Upper lobe of left lung (tissue), 6 donors: Measurements from ENCODE around the gene TTC28. TPM values are rescaled to one million over a fixed set of nuclear protein-coding genes. Genes with fewer than 3 reads are reported as not detected.

Experiments used
- ATAC-seq, 2 donors: fragments of 200-7000 bp; cut with Tn5 transposase; one replicate each; pipeline ENCODE4 v1.9.1; 2022; ENCODE audit warnings: mild to moderate bottlenecking in 2 of 2, moderate library complexity in 2 of 2; ENCODE audit not compliant: low FRiP score in 2 of 2
- DNase-seq, 2 donors: peaks; one replicate each; pipeline ENCODE4 v3.0.0-alpha.2; 2019 to 2020
- H3K27ac ChIP-seq, 4 donors: fragments of 200-600 bp; sonication (generic); one replicate each; pipeline ENCODE4 v1.5.1; 2016 to 2019
- H3K27me3 ChIP-seq, 4 donors: fragments of 200-600 bp; sonication (generic); one replicate each; pipeline ENCODE4 v1.5.1; 2017 to 2019
- H3K36me3 ChIP-seq, 4 donors: fragments of 200-600 bp; sonication (generic); one replicate each; pipeline ENCODE4 v1.5.1; 2016 to 2019
- H3K4me1 ChIP-seq, 4 donors: fragments of 200-600 bp; sonication (generic); one replicate each; pipeline ENCODE4 v1.5.1; 2018 to 2019
- H3K4me3 ChIP-seq, 4 donors: fragments of 200-600 bp; sonication (generic); one replicate each; pipeline ENCODE4 v1.5.1; 2017 to 2019; ENCODE audit warnings: mild to moderate bottlenecking in 2 of 4, moderate library complexity in 1 of 4
- H3K9me3 ChIP-seq, 4 donors: fragments of 200-600 bp; sonication (generic); one replicate each; pipeline ENCODE4 v1.5.1; 2018 to 2019
- EP300 ChIP-seq, 4 donors: sonication (generic); formaldehyde crosslinking; IDR thresholded peaks; one replicate each; pipeline ENCODE4 v1.5.1; 2017; ENCODE audit warnings: antibody characterized with exemption in 4 of 4, control low read depth in 2 of 4
- POLR2A ChIP-seq, 4 donors: fragments of 450-650 bp; IDR thresholded peaks; one replicate each; pipeline ENCODE4 v1.5.1; 2016 to 2017; ENCODE audit warnings: antibody characterized with exemption in 4 of 4, mild to moderate bottlenecking in 2 of 4
- POLR2AphosphoS5 ChIP-seq, 2 donors: sonication (generic); formaldehyde crosslinking; IDR thresholded peaks; one replicate each; pipeline ENCODE4 v1.5.1; 2017; ENCODE audit warnings: antibody characterized with exemption in 2 of 2
- WGBS, 2 donors: methylation state at CpG; one replicate each; pipeline ENCODE4 v1.1.5; 2017 to 2018; 5-methylcytosine and 5-hydroxymethylcytosine counted together
- total RNA-seq, 6 donors: library from RNA; depleted of rRNA in 4 of 6; stranded (reverse); fragments of >200 nt in 4 of 6; gene quantifications; one replicate each; pipeline versions ENCODE4 v1.1.0 to v1.2.1, GENCODE V29; 2016 to 2021
- TF ChIP-seq, protein P1 (sequence below), 6 experiments: fragments of 450-650 bp in 4 of 6; fragments of 200-600 bp in 2 of 6; sonication (generic) in 2 of 6; IDR thresholded peaks; one replicate each; pipeline ENCODE4 v1.5.1; 2016 to 2019; ENCODE audit warnings: antibody characterized with exemption in 6 of 6
- donor health status: DM: no; HTN: no; CAD: no; lungs with moderate emphysema.
- donor health status: DM: no; HTN: yes; CAD: no; lungs with severe emphysema.

The TTC28 gene
- total RNA-seq, 6 donors from 2014 or later: 30.1 to 69.4 (median 41.4) TPM

- no peak for TF ChIP-seq POLR2AphosphoS5 (IDR thresholded peaks at IDR 0.05)
- TF ChIP-seq EP300 (IDR thresholded peaks at IDR 0.05): no peak
- TF ChIP-seq, protein P1, sequence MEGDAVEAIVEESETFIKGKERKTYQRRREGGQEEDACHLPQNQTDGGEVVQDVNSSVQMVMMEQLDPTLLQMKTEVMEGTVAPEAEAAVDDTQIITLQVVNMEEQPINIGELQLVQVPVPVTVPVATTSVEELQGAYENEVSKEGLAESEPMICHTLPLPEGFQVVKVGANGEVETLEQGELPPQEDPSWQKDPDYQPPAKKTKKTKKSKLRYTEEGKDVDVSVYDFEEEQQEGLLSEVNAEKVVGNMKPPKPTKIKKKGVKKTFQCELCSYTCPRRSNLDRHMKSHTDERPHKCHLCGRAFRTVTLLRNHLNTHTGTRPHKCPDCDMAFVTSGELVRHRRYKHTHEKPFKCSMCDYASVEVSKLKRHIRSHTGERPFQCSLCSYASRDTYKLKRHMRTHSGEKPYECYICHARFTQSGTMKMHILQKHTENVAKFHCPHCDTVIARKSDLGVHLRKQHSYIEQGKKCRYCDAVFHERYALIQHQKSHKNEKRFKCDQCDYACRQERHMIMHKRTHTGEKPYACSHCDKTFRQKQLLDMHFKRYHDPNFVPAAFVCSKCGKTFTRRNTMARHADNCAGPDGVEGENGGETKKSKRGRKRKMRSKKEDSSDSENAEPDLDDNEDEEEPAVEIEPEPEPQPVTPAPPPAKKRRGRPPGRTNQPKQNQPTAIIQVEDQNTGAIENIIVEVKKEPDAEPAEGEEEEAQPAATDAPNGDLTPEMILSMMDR (IDR thresholded peaks at IDR 0.05): no peak
- no peak for TF ChIP-seq POLR2A (IDR thresholded peaks at IDR 0.05)
- no peak overlapping the region for H3K4me3 ChIP-seq
- DNase-seq (no peak), ATAC-seq (no peak)
- H3K9me3 ChIP-seq: no peaks in the 10 kb centered on the region
- WGBS, 2 donors: 83 to 84% methylated on average over 1 of the region's 1 CpG
- H3K4me1 ChIP-seq: peaks cover 0 to 21% (median 9%) of the 10 kb centered on the region in 4 donors
- no peaks in the 10 kb centered on the region for H3K27me3 ChIP-seq
- H3K27ac ChIP-seq: no peak overlapping the region
- no peaks in the 10 kb centered on the region for H3K36me3 ChIP-seq
Measured at GRCh38 chr22:28244757-28245156, 434.9 kb downstream of the TTC28 start.

- H3K4me3 ChIP-seq: no peak overlapping the region
- ATAC-seq (no peak), DNase-seq (no peak)
- peaks cover 0 to 19% (median 9%) of the 10 kb centered on the region in 4 donors for H3K4me1 ChIP-seq
- WGBS, 2 donors: 87 to 88% methylated on average over 3 of the region's 3 CpGs
- no peaks in the 10 kb centered on the region for H3K9me3 ChIP-seq
- no peaks in the 10 kb centered on the region for H3K36me3 ChIP-seq
- no peak overlapping the region for H3K27ac ChIP-seq
- TF ChIP-seq EP300 (IDR thresholded peaks at IDR 0.05) (no peak), POLR2A (IDR thresholded peaks at IDR 0.05) (no peak), POLR2AphosphoS5 (IDR thresholded peaks at IDR 0.05) (no peak)
- TF ChIP-seq, protein P1 (IDR thresholded peaks at IDR 0.05): no peak
- H3K27me3 ChIP-seq: no peaks in the 10 kb centered on the region
Measured at GRCh38 chr22:28243539-28243938, 436.1 kb downstream of the TTC28 start.

DNA sequence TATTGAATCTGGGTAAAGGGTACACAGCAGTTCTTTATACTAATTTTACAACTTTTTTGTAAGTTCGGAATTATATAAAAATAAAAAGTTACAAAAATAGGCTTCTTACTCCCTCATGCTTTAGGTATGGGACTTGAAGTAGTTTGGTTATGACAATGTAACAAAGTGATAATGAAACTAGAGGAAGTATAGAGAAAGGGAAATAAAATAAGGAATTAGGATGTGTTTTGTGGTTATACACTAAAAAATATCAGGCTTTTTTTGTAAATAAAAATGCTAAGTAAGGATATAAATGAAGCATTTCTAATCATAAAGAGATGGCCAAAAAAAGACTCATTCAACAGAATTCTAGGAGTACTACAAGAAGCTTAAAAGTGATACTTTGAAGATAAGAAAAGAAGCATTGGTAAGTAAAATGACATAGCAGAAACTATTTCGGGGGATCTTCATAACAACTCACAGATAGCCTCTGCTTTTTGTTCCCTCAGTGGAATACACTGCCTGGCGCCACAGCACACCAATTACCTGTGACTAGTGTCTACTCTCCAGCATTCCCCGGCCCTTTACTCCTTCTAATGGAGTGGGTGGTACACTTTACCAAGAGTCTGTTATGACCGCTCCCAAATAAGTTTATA, 437.9 kb downstream of the TTC28 start:
- Histone ChIP-seq H3K4me3 (no peak overlapping the region), H3K36me3 (no peaks in the 10 kb centered on the region), H3K27me3 (no peaks in the 10 kb centered on the region), H3K9me3 (no peaks in the 10 kb centered on the region), H3K27ac (no peak overlapping the region), H3K4me1 (peaks cover 0 to 18% (median 9%) of the 10 kb centered on the region in 4 donors)
- ATAC-seq: no peak
- no peak for DNase-seq
- WGBS, 2 donors: 85% methylated on average over 5 of the region's 5 CpGs
- no peak for TF ChIP-seq EP300 (IDR thresholded peaks at IDR 0.05)
- TF ChIP-seq POLR2A (IDR thresholded peaks at IDR 0.05): no peak
- TF ChIP-seq, protein P1 (IDR thresholded peaks at IDR 0.05): no peak
- TF ChIP-seq POLR2AphosphoS5 (IDR thresholded peaks at IDR 0.05): no peak

GRCh38 chr22:28239941-28240340, 439.7 kb downstream of the TTC28 start:
- TF ChIP-seq POLR2A (IDR thresholded peaks at IDR 0.05): no peak
- no peak for TF ChIP-seq EP300 (IDR thresholded peaks at IDR 0.05)
- no peak for TF ChIP-seq POLR2AphosphoS5 (IDR thresholded peaks at IDR 0.05)
- TF ChIP-seq, protein P1 (IDR thresholded peaks at IDR 0.05): no peak
- DNase-seq (no peak), ATAC-seq (no peak)
- no peaks in the 10 kb centered on the region for H3K9me3 ChIP-seq
- H3K4me1 ChIP-seq: peaks cover 0 to 7% (median 0%) of the 10 kb centered on the region in 4 donors
- H3K4me3 ChIP-seq: no peak overlapping the region
- H3K27ac ChIP-seq: no peak overlapping the region
- no peaks in the 10 kb centered on the region for H3K27me3 ChIP-seq
- no peaks in the 10 kb centered on the region for H3K36me3 ChIP-seq

GRCh38 chr22:28237783-28238182, 441.9 kb downstream of the TTC28 start:
- DNase-seq (no peak), ATAC-seq (no peak)
- 92 to 95% methylated on average over 2 of the region's 2 CpGs for WGBS, 2 donors
- no peaks in the 10 kb centered on the region for H3K27me3 ChIP-seq
- H3K27ac ChIP-seq: no peak overlapping the region
- H3K36me3 ChIP-seq: no peaks in the 10 kb centered on the region
- TF ChIP-seq EP300 (IDR thresholded peaks at IDR 0.05) (no peak), POLR2A (IDR thresholded peaks at IDR 0.05) (no peak), POLR2AphosphoS5 (IDR thresholded peaks at IDR 0.05) (no peak)
- TF ChIP-seq, protein P1 (IDR thresholded peaks at IDR 0.05): no peak
- no peaks in the 10 kb centered on the region for H3K9me3 ChIP-seq
- H3K4me3 ChIP-seq: no peak overlapping the region
- H3K4me1 ChIP-seq: no peaks in the 10 kb centered on the region
